ENCODE data around the gene SYDE2. TPM values are rescaled to one million over a fixed set of nuclear protein-coding genes. Genes with fewer than 3 reads are reported as not detected.

Gene SYDE2
- total RNA-seq, 1 donor from 2014 or later = 2.9 TPM

DNA sequence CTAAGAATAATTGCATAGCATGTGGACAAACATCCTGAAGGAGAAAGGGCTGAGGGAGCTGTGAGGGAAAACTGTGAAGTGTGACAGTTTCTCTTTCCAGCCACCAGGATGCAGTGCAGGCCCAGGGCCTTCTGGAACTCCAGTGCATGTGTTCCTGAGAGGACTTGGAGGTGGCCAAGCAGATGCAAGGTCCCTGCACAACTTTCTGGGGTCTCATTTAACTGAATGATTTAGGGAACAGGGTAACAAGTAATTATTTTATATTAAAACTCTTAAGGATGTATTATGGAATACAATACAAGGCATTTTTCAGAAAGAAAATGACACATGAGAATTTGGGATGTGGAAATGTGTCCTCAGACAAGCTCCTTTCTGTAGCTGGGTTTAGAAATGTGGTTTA, 91.3 kb downstream of the SYDE2 start:
- no peak overlapping the region for H3K4me3 ChIP-seq (ENCODE audit: low read depth, low read length)
- TF ChIP-seq, protein P1, sequence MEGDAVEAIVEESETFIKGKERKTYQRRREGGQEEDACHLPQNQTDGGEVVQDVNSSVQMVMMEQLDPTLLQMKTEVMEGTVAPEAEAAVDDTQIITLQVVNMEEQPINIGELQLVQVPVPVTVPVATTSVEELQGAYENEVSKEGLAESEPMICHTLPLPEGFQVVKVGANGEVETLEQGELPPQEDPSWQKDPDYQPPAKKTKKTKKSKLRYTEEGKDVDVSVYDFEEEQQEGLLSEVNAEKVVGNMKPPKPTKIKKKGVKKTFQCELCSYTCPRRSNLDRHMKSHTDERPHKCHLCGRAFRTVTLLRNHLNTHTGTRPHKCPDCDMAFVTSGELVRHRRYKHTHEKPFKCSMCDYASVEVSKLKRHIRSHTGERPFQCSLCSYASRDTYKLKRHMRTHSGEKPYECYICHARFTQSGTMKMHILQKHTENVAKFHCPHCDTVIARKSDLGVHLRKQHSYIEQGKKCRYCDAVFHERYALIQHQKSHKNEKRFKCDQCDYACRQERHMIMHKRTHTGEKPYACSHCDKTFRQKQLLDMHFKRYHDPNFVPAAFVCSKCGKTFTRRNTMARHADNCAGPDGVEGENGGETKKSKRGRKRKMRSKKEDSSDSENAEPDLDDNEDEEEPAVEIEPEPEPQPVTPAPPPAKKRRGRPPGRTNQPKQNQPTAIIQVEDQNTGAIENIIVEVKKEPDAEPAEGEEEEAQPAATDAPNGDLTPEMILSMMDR (conservative IDR thresholded peaks at IDR 0.05; ENCODE audit: low read depth, low read length) = peak; percentile 98
- peak; percentile 16 for DNase-seq (ENCODE audit: low read depth)

Other genes starting within 250 kb of the SYDE2 start
- 2.5 and 3.5 TPM in 2 replicates for gene MCOLN2, start 203.9 kb downstream of the SYDE2 start, total RNA-seq
- 3.1 and 3.7 TPM in 2 replicates for gene MCOLN3, start 152.5 kb downstream of the SYDE2 start, total RNA-seq
- gene C1orf52, start 58.6 kb upstream of the SYDE2 start, total RNA-seq = 15.4 and 19.2 TPM in 2 replicates
- gene BCL10, start 75.6 kb upstream of the SYDE2 start, total RNA-seq = 49.2 and 87.9 TPM in 2 replicates

Measured in epithelial cell of proximal tubule (primary cell).